Testis (tissue), 2 donors: ENCODE measurements around the gene PCDHGA2.

ENCODE experiments used
- POLR2A ChIP-seq: fragments of 450-650 bp; IDR thresholded peaks from one replicate; pipeline ENCODE4 v1.6.1; 2017; ENCODE audit warnings: antibody characterized with exemption, mild to moderate bottlenecking, moderate library complexity
- TF ChIP-seq, protein P1 (sequence below), 3 experiments: fragments of 450-650 bp in 2 of 3; fragments of 200-600 bp in 1 of 3; sonication (generic) in 1 of 3; IDR thresholded peaks; one replicate each; pipeline ENCODE4 v1.5.1; 2016 to 2019; ENCODE audit warnings: antibody characterized with exemption in 3 of 3, mild to moderate bottlenecking in 2 of 3, moderate library complexity in 1 of 3

DNA sequence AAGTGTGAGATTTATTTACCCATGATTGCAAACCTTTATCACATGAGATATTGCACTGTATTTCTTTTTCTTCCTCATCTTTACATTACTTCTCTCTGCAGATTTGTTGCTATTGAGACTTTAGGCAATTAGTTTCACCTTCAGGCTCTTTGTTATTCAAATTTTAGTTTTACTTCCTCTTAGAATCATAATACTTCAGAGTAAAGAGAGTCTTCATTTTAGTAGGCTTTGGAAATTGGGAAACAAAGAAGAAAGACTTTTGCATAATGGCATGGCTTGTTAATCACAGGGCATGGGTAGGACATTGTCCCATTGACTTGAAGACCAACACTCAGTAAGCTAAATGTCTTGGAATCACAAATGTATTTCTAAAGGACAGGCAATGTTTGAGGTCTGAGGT lies 24.2 kb downstream of the PCDHGA2 start:
- TF ChIP-seq, protein P1, sequence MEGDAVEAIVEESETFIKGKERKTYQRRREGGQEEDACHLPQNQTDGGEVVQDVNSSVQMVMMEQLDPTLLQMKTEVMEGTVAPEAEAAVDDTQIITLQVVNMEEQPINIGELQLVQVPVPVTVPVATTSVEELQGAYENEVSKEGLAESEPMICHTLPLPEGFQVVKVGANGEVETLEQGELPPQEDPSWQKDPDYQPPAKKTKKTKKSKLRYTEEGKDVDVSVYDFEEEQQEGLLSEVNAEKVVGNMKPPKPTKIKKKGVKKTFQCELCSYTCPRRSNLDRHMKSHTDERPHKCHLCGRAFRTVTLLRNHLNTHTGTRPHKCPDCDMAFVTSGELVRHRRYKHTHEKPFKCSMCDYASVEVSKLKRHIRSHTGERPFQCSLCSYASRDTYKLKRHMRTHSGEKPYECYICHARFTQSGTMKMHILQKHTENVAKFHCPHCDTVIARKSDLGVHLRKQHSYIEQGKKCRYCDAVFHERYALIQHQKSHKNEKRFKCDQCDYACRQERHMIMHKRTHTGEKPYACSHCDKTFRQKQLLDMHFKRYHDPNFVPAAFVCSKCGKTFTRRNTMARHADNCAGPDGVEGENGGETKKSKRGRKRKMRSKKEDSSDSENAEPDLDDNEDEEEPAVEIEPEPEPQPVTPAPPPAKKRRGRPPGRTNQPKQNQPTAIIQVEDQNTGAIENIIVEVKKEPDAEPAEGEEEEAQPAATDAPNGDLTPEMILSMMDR (IDR thresholded peaks at IDR 0.05) = no peak
- TF ChIP-seq POLR2A = no peak
